Ectodermal cell (in vitro differentiated cells): ENCODE data around the gene DISC1.

Experiments used
- H3K27ac ChIP-seq: 2 replicates; pipeline ENCODE4 v1.7.0; 2013; ENCODE audit warnings: mild to moderate bottlenecking, low read depth, low read length; ENCODE audit not compliant: insufficient read depth, poor library complexity, severe bottlenecking
- H3K27me3 ChIP-seq: 2 replicates; pipeline ENCODE4 v1.7.0; 2013; ENCODE audit warnings: mild to moderate bottlenecking, low read length; ENCODE audit not compliant: insufficient read depth, control insufficient read depth, poor library complexity, severe bottlenecking
- H3K36me3 ChIP-seq: one replicate; pipeline ENCODE4 v1.7.0; 2013; ENCODE audit warnings: low read length; ENCODE audit not compliant: control insufficient read depth, insufficient read depth
- H3K4me1 ChIP-seq: one replicate; pipeline ENCODE4 v1.7.0; 2013; ENCODE audit warnings: low read length; ENCODE audit not compliant: control insufficient read depth, insufficient read depth
- H3K4me3 ChIP-seq: 2 replicates; pipeline ENCODE4 v1.7.0; 2013; ENCODE audit warnings: low read depth, low read length, control low read depth; ENCODE audit not compliant: insufficient read depth
- H3K9me3 ChIP-seq: 2 replicates; pipeline ENCODE4 v1.7.0; 2013; ENCODE audit warnings: mild to moderate bottlenecking, low read length, moderate library complexity; ENCODE audit not compliant: control insufficient read depth
- WGBS, 2 experiments: methylation state at CpG; one replicate each; pipeline ENCODE4 v1.1.7; 2013; ENCODE audit warnings: missing lambda C conversion rate in 2 of 2; 5-methylcytosine and 5-hydroxymethylcytosine counted together

The DISC1 gene

DNA sequence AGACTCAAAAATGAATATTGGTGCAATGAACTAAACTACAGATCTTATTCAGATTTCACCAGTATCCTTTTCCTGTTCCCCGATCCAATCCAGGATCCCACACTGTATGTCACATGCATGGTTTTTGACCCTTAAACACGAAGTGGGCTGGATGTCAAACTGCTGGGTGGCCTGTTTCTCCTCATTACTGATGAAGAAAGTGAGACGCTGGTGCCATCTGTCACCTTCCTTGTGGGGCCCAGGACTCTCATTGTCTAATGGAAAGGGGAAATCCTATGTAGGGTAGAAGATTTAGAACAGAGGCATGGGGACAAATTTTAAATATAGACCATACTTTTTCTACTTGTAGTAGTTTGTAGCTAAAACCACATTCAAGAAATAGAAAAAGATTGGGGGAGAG lies 56.2 kb downstream of the DISC1 start:
- H3K9me3 ChIP-seq: no peaks in the 10 kb centered on the region
- WGBS, 2 experiments: 85 to 92% methylated on average over 3 of the region's 3 CpGs
- no peak overlapping the region for H3K4me3 ChIP-seq
- no peaks in the 10 kb centered on the region for H3K36me3 ChIP-seq
- H3K4me1 ChIP-seq: no peaks in the 10 kb centered on the region
- H3K27ac ChIP-seq: no peak overlapping the region
- H3K27me3 ChIP-seq: no peaks in the 10 kb centered on the region

DNA sequence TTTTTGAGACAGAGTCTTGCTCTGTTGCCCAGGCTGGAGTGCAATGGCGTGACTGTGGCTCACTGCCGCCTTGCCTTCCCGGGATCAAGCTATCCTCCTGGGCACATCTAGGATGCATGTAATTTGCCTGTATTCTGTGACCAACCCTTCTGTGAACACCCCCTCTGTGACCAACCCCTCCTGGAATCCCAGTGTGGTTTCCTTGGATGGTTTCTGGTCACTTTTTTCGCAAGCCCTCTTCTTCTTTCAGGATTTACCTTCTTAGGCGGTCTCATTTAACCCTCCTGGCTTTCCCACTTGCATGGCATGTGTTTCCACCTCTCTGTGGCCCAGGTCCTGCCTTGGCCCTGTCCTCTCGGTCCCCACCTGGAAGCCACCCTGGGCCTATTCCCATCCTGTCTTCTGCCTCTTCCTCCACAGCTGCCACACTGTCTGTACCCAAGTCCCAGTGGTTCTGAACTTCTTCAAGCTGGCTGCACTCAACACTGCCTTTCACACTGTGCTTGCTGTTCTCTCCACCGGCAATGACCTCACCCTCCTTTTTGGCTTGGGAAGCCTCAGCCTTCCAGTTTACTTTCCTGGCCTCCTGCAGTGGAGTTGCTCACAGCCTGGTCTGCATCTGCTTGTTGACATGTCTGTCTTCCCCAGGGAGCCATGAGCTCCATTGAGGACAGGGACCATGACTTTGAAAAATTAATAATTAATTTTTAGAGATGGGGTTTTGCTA lies 57.0 kb downstream of the DISC1 start:
- H3K9me3 ChIP-seq: no peaks in the 10 kb centered on the region
- no peaks in the 10 kb centered on the region for H3K4me1 ChIP-seq
- 91 to 96% methylated on average over 7 of the region's 7 CpGs for WGBS, 2 experiments
- no peak overlapping the region for H3K27ac ChIP-seq
- no peaks in the 10 kb centered on the region for H3K36me3 ChIP-seq
- no peak overlapping the region for H3K4me3 ChIP-seq
- H3K27me3 ChIP-seq: no peaks in the 10 kb centered on the region

DNA sequence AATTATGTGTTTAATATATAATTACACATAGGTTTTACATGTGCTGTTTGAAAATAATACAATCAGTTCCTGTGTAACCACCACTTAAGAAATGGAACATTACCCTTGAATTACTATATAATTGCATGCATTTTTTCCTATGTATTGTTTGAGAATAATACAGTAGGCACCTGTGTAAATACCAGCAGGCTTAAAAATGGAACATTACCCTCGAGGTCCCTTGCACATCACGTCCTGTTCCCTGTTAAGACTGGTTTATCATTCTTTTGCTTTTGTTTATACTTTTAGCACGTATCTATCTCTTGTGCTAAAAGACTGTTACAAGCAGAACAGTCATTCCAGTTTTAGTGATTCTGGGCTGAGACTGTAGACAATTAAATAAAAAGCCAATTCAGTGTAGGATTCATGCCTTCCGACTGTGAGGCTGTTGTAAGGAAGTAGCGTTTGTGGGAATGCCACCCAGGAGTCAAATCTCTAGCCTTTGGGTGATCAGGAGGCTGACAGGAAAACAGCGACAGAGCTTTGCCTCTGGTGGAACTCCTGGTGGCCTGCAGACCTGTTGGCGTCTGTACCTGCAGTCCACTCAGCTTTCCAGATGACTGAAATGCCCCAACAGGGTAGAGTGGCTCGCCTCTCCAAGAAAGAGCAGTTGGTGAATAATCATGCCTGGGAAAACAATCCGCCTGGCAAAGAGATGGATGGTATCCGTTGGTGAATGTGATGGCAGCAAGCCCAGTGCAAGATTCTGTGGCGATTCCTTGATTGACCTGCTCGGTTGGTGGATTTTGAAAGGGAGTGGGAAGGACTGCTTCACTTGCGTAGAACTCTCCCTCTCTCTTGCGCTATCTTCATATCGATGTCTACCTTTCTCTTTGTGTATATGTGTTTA lies 58.0 kb downstream of the DISC1 start:
- no peaks in the 10 kb centered on the region for H3K36me3 ChIP-seq
- WGBS, 2 experiments: 93 to 94% methylated on average over 12 to 13 of the region's 15 CpGs
- H3K27ac ChIP-seq: no peak overlapping the region
- no peaks in the 10 kb centered on the region for H3K9me3 ChIP-seq
- no peak overlapping the region for H3K4me3 ChIP-seq
- H3K27me3 ChIP-seq: no peaks in the 10 kb centered on the region
- no peaks in the 10 kb centered on the region for H3K4me1 ChIP-seq

DNA sequence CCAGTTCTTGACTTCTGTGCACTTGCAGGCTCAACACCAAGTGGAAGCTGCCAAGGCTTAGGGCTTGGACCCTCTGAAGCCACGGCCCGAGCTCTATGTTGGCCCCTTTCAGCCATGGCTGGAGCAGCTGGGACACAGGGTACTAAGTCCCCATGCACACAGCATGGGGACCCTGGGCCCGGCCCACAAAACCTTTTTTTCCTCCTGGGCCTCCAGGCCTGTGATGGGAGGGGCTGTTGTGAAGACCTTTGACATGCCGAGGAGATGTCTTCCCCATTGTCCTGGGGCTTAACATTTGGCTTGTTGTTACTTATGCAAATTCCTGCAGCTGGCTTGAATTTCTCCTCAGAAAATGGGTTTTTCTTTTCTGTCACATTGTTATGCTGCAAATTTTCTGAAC lies 59.8 kb downstream of the DISC1 start:
- H3K9me3 ChIP-seq: no peaks in the 10 kb centered on the region
- H3K36me3 ChIP-seq: no peaks in the 10 kb centered on the region
- 94 to 100% methylated on average over 4 of the region's 4 CpGs for WGBS, 2 experiments
- peaks cover 4% of the 10 kb centered on the region for H3K4me1 ChIP-seq
- no peak overlapping the region for H3K4me3 ChIP-seq
- H3K27ac ChIP-seq: no peak overlapping the region
- no peaks in the 10 kb centered on the region for H3K27me3 ChIP-seq

DNA sequence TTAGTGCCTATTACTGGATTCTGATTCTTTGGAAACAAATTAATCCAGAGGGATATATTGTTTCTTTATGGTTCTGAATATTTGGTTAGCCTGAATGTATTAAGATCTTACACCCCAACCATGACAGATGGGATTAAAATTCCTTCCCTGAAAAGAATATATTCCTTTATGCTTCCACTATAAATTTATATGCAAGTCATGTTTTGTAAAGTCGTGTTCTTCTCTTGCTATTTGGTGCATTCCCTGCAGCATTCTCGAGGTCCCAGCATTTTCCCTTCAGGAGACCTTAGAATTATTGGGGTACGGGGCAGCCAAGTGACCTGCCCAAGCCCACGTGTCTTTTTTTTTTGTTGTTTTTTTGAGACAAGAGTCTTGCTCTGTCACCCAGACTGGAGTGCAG lies 62.4 kb downstream of the DISC1 start:
- Histone ChIP-seq H3K9me3 (no peaks in the 10 kb centered on the region), H3K27me3 (no peaks in the 10 kb centered on the region), H3K36me3 (no peaks in the 10 kb centered on the region), H3K4me1 (peaks cover 4% of the 10 kb centered on the region), H3K27ac (no peak overlapping the region), H3K4me3 (no peak overlapping the region)
- 92 to 97% methylated on average over 4 of the region's 4 CpGs for WGBS, 2 experiments

DNA sequence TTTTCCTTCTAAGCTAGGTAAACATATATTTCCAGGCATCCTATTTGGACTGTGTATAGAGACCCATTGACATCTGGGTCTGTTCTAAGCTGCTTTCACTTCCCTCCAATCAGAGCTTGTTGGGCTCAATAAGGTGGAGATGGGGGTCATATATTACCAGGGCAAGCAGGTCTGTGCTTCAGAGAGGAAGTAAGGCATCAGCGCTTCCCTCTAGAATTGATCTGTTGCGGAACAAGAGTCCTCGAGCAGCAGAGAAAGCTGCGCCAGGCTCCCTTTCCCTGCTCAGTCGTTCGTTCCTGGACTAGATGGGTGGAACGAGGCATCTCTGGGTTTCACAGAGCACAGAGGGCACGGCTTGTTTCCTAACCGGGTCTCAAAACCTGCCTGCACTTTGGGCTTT lies 63.5 kb downstream of the DISC1 start:
- H3K9me3 ChIP-seq: no peaks in the 10 kb centered on the region
- WGBS, 2 experiments: 89 to 90% methylated on average over 9 of the region's 9 CpGs
- no peaks in the 10 kb centered on the region for H3K27me3 ChIP-seq
- H3K4me1 ChIP-seq: peaks cover 4% of the 10 kb centered on the region
- no peaks in the 10 kb centered on the region for H3K36me3 ChIP-seq
- no peak overlapping the region for H3K27ac ChIP-seq
- no peak overlapping the region for H3K4me3 ChIP-seq

DNA sequence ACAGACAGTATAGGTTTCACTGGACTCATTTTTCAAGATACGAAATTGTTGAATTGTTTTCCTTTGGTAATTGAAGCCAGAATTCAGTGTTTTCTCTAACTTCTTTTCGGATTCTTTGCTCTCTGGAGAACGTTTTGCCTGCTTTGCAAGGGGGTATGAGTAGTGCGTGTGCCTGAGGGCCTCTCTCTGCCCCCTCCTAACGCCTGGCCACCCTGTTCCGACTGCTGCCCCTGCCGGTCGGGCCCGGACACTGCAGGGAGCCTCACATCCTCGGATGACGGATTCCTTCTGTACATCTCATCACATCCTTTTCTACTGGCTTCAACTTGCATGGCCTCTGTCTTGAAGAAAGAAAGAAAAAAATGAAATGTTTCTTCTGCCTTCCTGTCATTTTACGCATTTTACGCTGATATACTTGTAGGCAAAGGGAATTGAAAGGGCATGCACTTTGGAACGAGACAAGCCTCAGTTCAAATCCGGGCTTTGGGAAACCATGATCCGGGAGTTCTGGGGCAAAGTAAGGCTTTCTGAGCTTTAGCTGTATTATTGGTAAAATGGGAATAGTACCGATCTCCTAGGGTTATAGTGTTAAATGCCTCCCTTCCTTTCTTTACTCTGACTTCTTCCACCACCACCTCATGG lies 65.1 kb downstream of the DISC1 start:
- 52 to 55% methylated on average over 17 of the region's 17 CpGs for WGBS, 2 experiments
- no peak overlapping the region for H3K27ac ChIP-seq
- no peak overlapping the region for H3K4me3 ChIP-seq
- no peaks in the 10 kb centered on the region for H3K27me3 ChIP-seq
- H3K4me1 ChIP-seq: peaks cover 4% of the 10 kb centered on the region
- no peaks in the 10 kb centered on the region for H3K36me3 ChIP-seq
- no peaks in the 10 kb centered on the region for H3K9me3 ChIP-seq

DNA sequence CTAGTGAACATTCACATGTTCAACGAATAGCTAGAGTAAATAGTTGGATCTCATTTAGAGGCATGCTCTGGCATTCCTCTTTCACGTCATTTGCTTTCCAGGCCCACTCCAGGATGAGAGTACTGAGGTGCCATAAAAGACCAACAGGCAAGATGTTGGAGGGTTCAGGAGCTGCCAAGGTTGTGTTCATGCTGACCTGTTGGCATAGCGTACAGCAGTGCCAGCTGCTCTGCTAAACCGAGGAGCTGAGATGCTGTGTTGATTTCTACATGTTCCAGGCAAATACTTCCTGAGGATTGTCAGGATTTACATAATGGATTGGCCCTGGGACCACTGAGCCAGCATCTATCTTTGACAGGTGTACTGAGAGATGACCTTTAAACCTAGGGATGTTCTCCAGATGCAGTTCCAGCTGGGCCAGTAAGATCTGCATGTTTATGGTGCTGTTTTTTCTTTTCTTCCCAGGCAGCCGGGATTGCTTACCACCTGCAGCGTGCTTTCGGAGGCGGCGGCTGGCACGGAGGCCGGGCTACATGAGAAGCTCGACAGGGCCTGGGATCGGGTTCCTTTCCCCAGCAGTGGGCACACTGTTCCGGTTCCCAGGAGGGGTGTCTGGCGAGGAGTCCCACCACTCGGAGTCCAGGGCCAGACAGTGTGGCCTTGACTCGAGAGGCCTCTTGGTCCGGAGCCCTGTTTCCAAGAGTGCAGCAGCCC lies 66.9 kb downstream of the DISC1 start:
- no peaks in the 10 kb centered on the region for H3K36me3 ChIP-seq
- H3K4me1 ChIP-seq: peaks cover 4% of the 10 kb centered on the region
- H3K27me3 ChIP-seq: no peaks in the 10 kb centered on the region
- no peak overlapping the region for H3K27ac ChIP-seq
- H3K4me3 ChIP-seq: no peak overlapping the region
- no peaks in the 10 kb centered on the region for H3K9me3 ChIP-seq
- 92 to 94% methylated on average over 18 of the region's 18 CpGs for WGBS, 2 experiments

DNA sequence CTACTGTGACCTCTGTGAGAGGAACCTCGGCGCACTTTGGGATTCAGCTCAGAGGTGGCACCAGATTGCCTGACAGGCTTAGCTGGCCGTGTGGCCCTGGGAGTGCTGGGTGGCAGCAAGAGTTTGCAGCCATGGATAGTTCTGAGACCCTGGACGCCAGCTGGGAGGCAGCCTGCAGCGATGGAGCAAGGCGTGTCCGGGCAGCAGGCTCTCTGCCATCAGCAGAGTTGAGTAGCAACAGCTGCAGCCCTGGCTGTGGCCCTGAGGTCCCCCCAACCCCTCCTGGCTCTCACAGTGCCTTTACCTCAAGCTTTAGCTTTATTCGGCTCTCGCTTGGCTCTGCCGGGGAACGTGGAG lies 67.5 kb downstream of the DISC1 start:
- Histone ChIP-seq H3K36me3 (no peaks in the 10 kb centered on the region), H3K27me3 (no peaks in the 10 kb centered on the region), H3K9me3 (no peaks in the 10 kb centered on the region), H3K4me3 (no peak overlapping the region), H3K4me1 (peaks cover 4% of the 10 kb centered on the region), H3K27ac (no peak overlapping the region)
- 93 to 97% methylated on average over 11 of the region's 11 CpGs for WGBS, 2 experiments
